Progenitor cell of endocrine pancreas (in vitro differentiated cells): ENCODE results near the gene MRPS31. TPM values are rescaled to one million over a fixed set of nuclear protein-coding genes. Genes with fewer than 3 reads are reported as not detected.

Source experiments
- DNase-seq: peaks from one replicate; pipeline ENCODE4 v3.0.0; 2021; ENCODE audit warnings: low spot score; ENCODE audit not compliant: unreplicated experiment
- H3K27ac Mint-ChIP-seq: 2 replicates; pipeline ENCODE4 v1.8.0; 2021; ENCODE audit warnings: mild to moderate bottlenecking, moderate library complexity, mixed read lengths
- H3K27me3 Mint-ChIP-seq: 2 replicates; pipeline ENCODE4 v1.8.0; 2021; ENCODE audit warnings: mixed read lengths
- H3K36me3 Mint-ChIP-seq: 2 replicates; pipeline ENCODE4 v1.8.0; 2022; ENCODE audit warnings: mixed read lengths; ENCODE audit not compliant: insufficient read depth
- H3K4me1 Mint-ChIP-seq: 2 replicates; pipeline ENCODE4 v1.8.0; 2021; ENCODE audit warnings: low read depth, mixed read lengths
- H3K4me3 Mint-ChIP-seq: 2 replicates; pipeline ENCODE4 v1.8.0; 2021; ENCODE audit warnings: low read depth, mild to moderate bottlenecking, moderate library complexity, mixed read lengths
- H3K9me3 Mint-ChIP-seq: 2 replicates; pipeline ENCODE4 v1.8.0; 2021; ENCODE audit warnings: low read depth, mixed read lengths
- total RNA-seq: library from RNA; stranded (reverse); gene quantifications from 2 replicates; pipeline ENCODE4 v1.2.1, GENCODE V29; 2021
- TF ChIP-seq, protein P1 (sequence below): fragments of 200-600 bp; sonication (generic); IDR thresholded peaks from one replicate; pipeline ENCODE4 v1.5.0; 2021; ENCODE audit warnings: antibody characterized with exemption, mild to moderate bottlenecking; ENCODE audit not compliant: unreplicated experiment

MRPS31 gene
- total RNA-seq, 1 donor from 2014 or later: 39.5 TPM

GRCh38 chr13:40781717-40782116 lies 10.7 kb upstream of the MRPS31 start:
- Mint-ChIP-seq H3K4me1 (peaks cover 4% of the 10 kb centered on the region), H3K9me3 (no peaks in the 10 kb centered on the region), H3K4me3 (no peak overlapping the region), H3K27me3 (no peaks in the 10 kb centered on the region), H3K36me3 (no peaks in the 10 kb centered on the region), H3K27ac (no peak overlapping the region)
- DNase-seq: no peak
- TF ChIP-seq, protein P1, sequence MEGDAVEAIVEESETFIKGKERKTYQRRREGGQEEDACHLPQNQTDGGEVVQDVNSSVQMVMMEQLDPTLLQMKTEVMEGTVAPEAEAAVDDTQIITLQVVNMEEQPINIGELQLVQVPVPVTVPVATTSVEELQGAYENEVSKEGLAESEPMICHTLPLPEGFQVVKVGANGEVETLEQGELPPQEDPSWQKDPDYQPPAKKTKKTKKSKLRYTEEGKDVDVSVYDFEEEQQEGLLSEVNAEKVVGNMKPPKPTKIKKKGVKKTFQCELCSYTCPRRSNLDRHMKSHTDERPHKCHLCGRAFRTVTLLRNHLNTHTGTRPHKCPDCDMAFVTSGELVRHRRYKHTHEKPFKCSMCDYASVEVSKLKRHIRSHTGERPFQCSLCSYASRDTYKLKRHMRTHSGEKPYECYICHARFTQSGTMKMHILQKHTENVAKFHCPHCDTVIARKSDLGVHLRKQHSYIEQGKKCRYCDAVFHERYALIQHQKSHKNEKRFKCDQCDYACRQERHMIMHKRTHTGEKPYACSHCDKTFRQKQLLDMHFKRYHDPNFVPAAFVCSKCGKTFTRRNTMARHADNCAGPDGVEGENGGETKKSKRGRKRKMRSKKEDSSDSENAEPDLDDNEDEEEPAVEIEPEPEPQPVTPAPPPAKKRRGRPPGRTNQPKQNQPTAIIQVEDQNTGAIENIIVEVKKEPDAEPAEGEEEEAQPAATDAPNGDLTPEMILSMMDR: no peak

DNA sequence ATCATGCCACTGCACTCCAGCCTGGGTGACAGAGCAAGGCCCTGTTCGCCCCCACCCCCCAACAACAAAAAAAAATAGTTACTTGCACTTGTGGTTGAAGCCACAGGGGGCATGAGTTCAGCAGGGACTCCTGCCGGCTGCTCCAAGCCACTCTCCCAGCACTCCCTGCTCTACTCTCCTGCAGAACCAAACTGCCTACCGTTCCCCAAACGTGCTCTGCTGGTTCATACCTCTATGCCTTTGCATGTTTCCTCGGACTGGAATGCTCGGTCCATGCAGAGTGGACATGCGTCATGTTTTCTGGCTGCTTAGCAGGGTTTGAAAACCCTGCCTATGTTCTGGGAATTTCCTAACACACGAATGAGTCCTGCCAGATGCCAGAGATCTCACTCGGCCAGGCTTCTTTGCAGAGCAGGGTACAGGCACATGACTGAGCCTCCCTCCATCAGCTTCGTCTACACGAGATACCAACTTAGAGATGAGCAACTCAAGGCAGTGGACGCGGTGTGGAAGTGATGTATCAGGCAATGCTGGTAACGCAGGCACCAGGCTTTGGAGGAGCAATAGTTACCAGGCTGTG lies 9.9 kb upstream of the MRPS31 start:
- TF ChIP-seq, protein P1: peak; percentile 22
- Mint-ChIP-seq H3K27ac (no peak overlapping the region), H3K4me1 (peaks cover 4% of the 10 kb centered on the region), H3K4me3 (no peak overlapping the region), H3K27me3 (no peaks in the 10 kb centered on the region), H3K36me3 (no peaks in the 10 kb centered on the region), H3K9me3 (no peaks in the 10 kb centered on the region)
- DNase-seq: no peak

- TF ChIP-seq, protein P1: no peak
- no peak overlapping the region for H3K27ac Mint-ChIP-seq
- no peaks in the 10 kb centered on the region for H3K9me3 Mint-ChIP-seq
- peaks cover 4% of the 10 kb centered on the region for H3K4me1 Mint-ChIP-seq
- DNase-seq: no peak
- no peak overlapping the region for H3K4me3 Mint-ChIP-seq
- no peaks in the 10 kb centered on the region for H3K27me3 Mint-ChIP-seq
- H3K36me3 Mint-ChIP-seq: no peaks in the 10 kb centered on the region
Measured at GRCh38 chr13:40779796-40780285, 8.9 kb upstream of the MRPS31 start.

DNA sequence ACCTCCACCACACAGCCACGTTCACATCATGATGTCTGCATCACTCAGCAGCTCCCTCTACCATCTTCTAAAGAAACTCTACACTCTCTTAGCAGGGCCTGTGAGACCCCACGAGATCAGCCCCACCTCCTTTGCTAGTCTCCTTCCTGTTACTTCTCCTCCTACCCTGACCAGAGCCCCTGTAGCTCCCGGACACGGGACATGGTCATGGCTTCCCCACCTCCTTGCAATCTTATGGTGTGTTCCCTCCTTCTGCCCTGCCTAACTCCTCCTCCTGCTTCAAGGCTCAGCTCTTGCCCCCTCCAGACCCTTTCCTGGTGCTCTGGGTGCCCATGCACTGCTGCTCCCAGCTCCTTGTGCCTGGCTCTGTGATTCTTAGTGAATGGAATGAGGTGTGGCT lies 8.1 kb upstream of the MRPS31 start:
- no peak for DNase-seq
- H3K36me3 Mint-ChIP-seq: no peaks in the 10 kb centered on the region
- TF ChIP-seq, protein P1: no peak
- no peaks in the 10 kb centered on the region for H3K9me3 Mint-ChIP-seq
- no peak overlapping the region for H3K4me3 Mint-ChIP-seq
- H3K27ac Mint-ChIP-seq: no peak overlapping the region
- H3K4me1 Mint-ChIP-seq: peaks cover 4% of the 10 kb centered on the region
- no peaks in the 10 kb centered on the region for H3K27me3 Mint-ChIP-seq

DNA sequence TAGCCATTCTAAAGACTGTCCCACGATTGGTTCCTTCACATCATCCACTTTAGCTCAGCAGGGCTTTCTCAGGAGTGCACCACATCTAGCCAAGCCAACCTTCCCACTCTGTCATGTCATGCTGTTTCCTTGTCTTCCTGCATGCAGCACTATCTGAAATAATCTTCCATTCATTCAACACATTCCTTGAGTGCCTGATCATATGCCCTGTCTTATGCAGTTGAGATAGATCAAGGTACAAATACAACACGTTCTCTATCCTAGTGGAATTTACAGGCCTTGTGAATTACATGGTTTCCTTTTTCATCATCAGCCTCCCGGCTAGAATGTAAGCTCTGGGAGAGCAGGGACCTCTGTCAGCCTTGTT lies 6.8 kb upstream of the MRPS31 start:
- Mint-ChIP-seq H3K9me3 (no peaks in the 10 kb centered on the region), H3K27me3 (no peaks in the 10 kb centered on the region), H3K27ac (peak overlapping the region; percentile 2), H3K4me1 (peaks cover 4% of the 10 kb centered on the region), H3K36me3 (no peaks in the 10 kb centered on the region), H3K4me3 (no peak overlapping the region)
- TF ChIP-seq, protein P1: no peak
- DNase-seq: no peak
